Ovary (tissue), 3 donors: ENCODE measurements around the gene ETF1.

Experiments
- POLR2A ChIP-seq: fragments of 450-650 bp; IDR thresholded peaks from one replicate; pipeline ENCODE4 v1.6.1; 2017; ENCODE audit warnings: antibody characterized with exemption, mild to moderate bottlenecking, moderate library complexity
- TF ChIP-seq, protein P1 (sequence below), 3 donors: fragments of 450-650 bp in 2 of 3; fragments of 200-600 bp in 1 of 3; IDR thresholded peaks; one replicate each; pipeline versions ENCODE4 v1.5.1 to v1.8.0; 2016 to 2022; ENCODE audit warnings: antibody characterized with exemption in 3 of 3, mild to moderate bottlenecking in 1 of 3
- donor health status: DM: no; HTN: no; CAD: no.

DNA sequence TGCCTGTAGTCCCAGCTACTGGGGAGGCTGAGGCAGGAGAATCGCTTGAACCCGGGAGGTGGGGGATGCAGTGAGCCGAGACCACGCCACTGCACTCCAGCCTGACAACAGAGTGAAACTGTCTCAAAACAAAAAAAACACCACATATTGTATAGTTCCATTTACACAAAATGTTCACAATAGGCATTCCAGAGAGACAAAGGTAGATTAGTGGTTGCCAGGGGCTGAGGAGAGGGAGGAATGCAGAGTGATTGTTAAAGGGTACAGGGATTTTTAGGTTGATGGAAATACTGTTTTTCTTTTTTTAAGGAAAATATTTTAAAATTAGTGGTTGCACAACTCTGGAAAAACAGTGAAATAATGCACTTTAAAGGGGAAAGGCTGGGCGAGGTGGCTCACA, 19.6 kb downstream of the ETF1 start:
- TF ChIP-seq POLR2A, result no peak
- TF ChIP-seq, protein P1, sequence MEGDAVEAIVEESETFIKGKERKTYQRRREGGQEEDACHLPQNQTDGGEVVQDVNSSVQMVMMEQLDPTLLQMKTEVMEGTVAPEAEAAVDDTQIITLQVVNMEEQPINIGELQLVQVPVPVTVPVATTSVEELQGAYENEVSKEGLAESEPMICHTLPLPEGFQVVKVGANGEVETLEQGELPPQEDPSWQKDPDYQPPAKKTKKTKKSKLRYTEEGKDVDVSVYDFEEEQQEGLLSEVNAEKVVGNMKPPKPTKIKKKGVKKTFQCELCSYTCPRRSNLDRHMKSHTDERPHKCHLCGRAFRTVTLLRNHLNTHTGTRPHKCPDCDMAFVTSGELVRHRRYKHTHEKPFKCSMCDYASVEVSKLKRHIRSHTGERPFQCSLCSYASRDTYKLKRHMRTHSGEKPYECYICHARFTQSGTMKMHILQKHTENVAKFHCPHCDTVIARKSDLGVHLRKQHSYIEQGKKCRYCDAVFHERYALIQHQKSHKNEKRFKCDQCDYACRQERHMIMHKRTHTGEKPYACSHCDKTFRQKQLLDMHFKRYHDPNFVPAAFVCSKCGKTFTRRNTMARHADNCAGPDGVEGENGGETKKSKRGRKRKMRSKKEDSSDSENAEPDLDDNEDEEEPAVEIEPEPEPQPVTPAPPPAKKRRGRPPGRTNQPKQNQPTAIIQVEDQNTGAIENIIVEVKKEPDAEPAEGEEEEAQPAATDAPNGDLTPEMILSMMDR (IDR thresholded peaks at IDR 0.05), result no peak
